Amygdala (tissue), 56 donors: ENCODE measurements around the gene SLC5A4.
"Not testable (repeated sequence)": the region's sequence is repeated elsewhere in the genome, so short reads cannot be mapped to it uniquely, and the experiment has no call there.

Source experiments
- DNase-seq, 56 donors: peaks; one replicate each; lab custom pipeline; 2025; lab: John Stamatoyannopoulos, UW

Gene SLC5A4

GRCh38 chr22:32202539-32203180 lies 52.5 kb downstream of the SLC5A4 start:
- DNase-seq, result peak in 6 of 56 donors; percentile 5 to 35 (median 18)

- no peak for DNase-seq
Observed at GRCh38 chr22:32202161-32202538, 53.0 kb downstream of the SLC5A4 start.

- DNase-seq, result no peak
Observed at GRCh38 chr22:32200752-32201151, 54.4 kb downstream of the SLC5A4 start.

GRCh38 chr22:32199961-32200360 lies 55.2 kb downstream of the SLC5A4 start:
- DNase-seq, result no peak

- DNase-seq, result no peak
Observed at GRCh38 chr22:32199341-32199740, 55.8 kb downstream of the SLC5A4 start.

- DNase-seq, result not testable (repeated sequence)
Observed at GRCh38 chr22:32197553-32198226, 57.5 kb downstream of the SLC5A4 start.

- not testable (repeated sequence) for DNase-seq
Observed at GRCh38 chr22:32195900-32196299, 59.2 kb downstream of the SLC5A4 start.

- not testable (repeated sequence) for DNase-seq
Observed at GRCh38 chr22:32193346-32193745, 61.8 kb downstream of the SLC5A4 start.

- DNase-seq, result not testable (repeated sequence)
Observed at GRCh38 chr22:32191021-32191420, 64.1 kb downstream of the SLC5A4 start.

GRCh38 chr22:32185821-32186220 lies 69.3 kb downstream of the SLC5A4 start:
- no peak for DNase-seq

GRCh38 chr22:32183625-32184024 lies 71.5 kb downstream of the SLC5A4 start:
- DNase-seq, result no peak

- no peak for DNase-seq
Observed at GRCh38 chr22:32181043-32181442, 74.1 kb downstream of the SLC5A4 start.

GRCh38 chr22:32177221-32177765 lies 77.9 kb downstream of the SLC5A4 start:
- no peak for DNase-seq

GRCh38 chr22:32175683-32176644 lies 79.2 kb downstream of the SLC5A4 start:
- DNase-seq, result peak in 3 of 56 donors; percentile 10 to 21 (median 14)

GRCh38 chr22:32175115-32175514 lies 80.0 kb downstream of the SLC5A4 start:
- no peak for DNase-seq
